GM12878 (cell line): ENCODE data around the gene C22orf42. TPM values are rescaled to one million over a fixed set of nuclear protein-coding genes. Genes with fewer than 3 reads are reported as not detected.
"Not testable (repeated sequence)": the region's sequence is repeated elsewhere in the genome, so short reads cannot be mapped to it uniquely, and the experiment has no call there.

Source experiments
- ATAC-seq: fragments of 200-7000 bp; cut with Tn5 transposase; 3 replicates; pipeline ENCODE4 v1.9.1; 2020; ENCODE audit warnings: mild to moderate bottlenecking, moderate library complexity
- BruUV-seq: library from RNA; stranded (reverse); fragments of 400-500 nt; replicated peaks from 2 replicates; lab custom pipeline; 2021; lab: Mats Ljungman, UMichigan
- CTCF ChIA-PET: fragments of 300-600 bp; sonication (Branson Sonifier 250); formaldehyde crosslinking; extraction: SDS; loops from one replicate; lab custom pipeline; 2021; ENCODE audit warnings: inconsistent platforms; lab: Yijun Ruan, JAX
- POLR2A ChIA-PET: fragments of 350-600 bp; formaldehyde crosslinking; extraction: SDS; loops from one replicate; lab custom pipeline; 2021; ENCODE audit warnings: inconsistent platforms; lab: Charles Lee
- RAD21 ChIA-PET: fragments of 300-600 bp; sonication (Branson Sonifier 250); formaldehyde crosslinking; loops from one replicate; lab custom pipeline; 2023; ENCODE audit warnings: antibody characterized with exemption; ENCODE audit not compliant: unreplicated experiment; lab: Charles Lee
- SMC1A ChIA-PET: fragments of 300-600 bp; sonication (Branson Sonifier 250); formaldehyde crosslinking; loops from one replicate; lab custom pipeline; 2023; ENCODE audit not compliant: unreplicated experiment, uncharacterized antibody; lab: Charles Lee
- DNase-seq: peaks from one replicate; pipeline ENCODE4 v3.0.0-alpha.2; 2011; ENCODE audit warnings: low read depth, low spot score
- FAIRE-seq: peaks from 3 replicates; lab custom pipeline; 2011; peaks lifted over from hg19 to GRCh38; lab: Jason Lieb, UNC
- H2AFZ ChIP-seq: 2 replicates; pipeline ENCODE4 v1.6.0; 2011; ENCODE audit warnings: low read depth, low read length, control low read depth; ENCODE audit not compliant: control insufficient read depth
- H3K27ac ChIP-seq: 2 replicates; pipeline ENCODE4 v1.5.1; 2011; ENCODE audit warnings: control low read depth; ENCODE audit not compliant: control insufficient read depth, insufficient read depth
- H3K27me3 ChIP-seq, 2 experiments: replicated peaks in 1 of 2; 2 replicates each; pipeline versions ENCODE4 v1.6.0 to v1.6.1; 2011; ENCODE audit warnings: low read length in 1 of 2; ENCODE audit not compliant: control insufficient read depth in 2 of 2, insufficient read depth in 2 of 2
- H3K36me3 ChIP-seq, 2 experiments: 2 replicates each; pipeline ENCODE4 v1.5.1; 2011; ENCODE audit warnings: low read length in 1 of 2; ENCODE audit not compliant: control insufficient read depth in 2 of 2, insufficient read depth in 2 of 2
- H3K4me1 ChIP-seq: 2 replicates; pipeline ENCODE4 v1.6.1; 2011; ENCODE audit warnings: mild to moderate bottlenecking, low read length, moderate library complexity, mixed read lengths; ENCODE audit not compliant: control insufficient read depth, insufficient read depth
- H3K4me2 ChIP-seq: 2 replicates; pipeline ENCODE4 v1.6.0; 2011; ENCODE audit warnings: control low read depth; ENCODE audit not compliant: control insufficient read depth, insufficient read depth
- H3K4me3 ChIP-seq: fragments of 200-600 bp; sonication (generic); 2 replicates; pipeline ENCODE4 v1.5.1; 2016
- H3K79me2 ChIP-seq: 2 replicates; pipeline ENCODE4 v1.6.0; 2011; ENCODE audit warnings: low read length; ENCODE audit not compliant: control insufficient read depth, insufficient read depth
- H3K9ac ChIP-seq: 2 replicates; pipeline ENCODE4 v1.8.0; 2011; ENCODE audit warnings: low read length, control low read depth, mixed read lengths; ENCODE audit not compliant: control insufficient read depth, insufficient read depth
- H3K9me3 ChIP-seq: replicated peaks from 3 replicates; pipeline ENCODE4 v1.5.1; 2011; ENCODE audit warnings: mild to moderate bottlenecking, low read length; ENCODE audit not compliant: control insufficient read depth, insufficient read depth
- H4K20me1 ChIP-seq: 2 replicates; pipeline ENCODE4 v1.6.0; 2011; ENCODE audit not compliant: control insufficient read depth, insufficient read depth
- WGBS: methylation state at CpG from one replicate; pipeline ENCODE4 v1.1.6; 2016; ENCODE audit warnings: low lambda C conversion rate; ENCODE audit not compliant: insufficient replicate concordance, insufficient coverage; ENCODE audit errors: missing lambda C conversion rate; 5-methylcytosine and 5-hydroxymethylcytosine counted together
- in situ Hi-C: fragments of 300-500 bp; cut with MboI; formaldehyde crosslinking; loops from 9 replicates; pipeline ENCODE4 v1.14.3; 2018; ENCODE audit warnings: mixed read lengths
- intact Hi-C: fragments of 100-400 bp; cut with micrococcal nuclease; formaldehyde crosslinking; loops from one replicate; pipeline ENCODE4 v1.14.2; 2022; ENCODE audit not compliant: unreplicated experiment
- polyA plus RNA-seq, 11 experiments: library from polyadenylated mRNA; depleted of rRNA in 4 of 11; unstranded in 6 of 11; stranded (reverse) in 5 of 11; fragments of >200 nt; fragmentation: Nextera tagmentation in 4 of 11; fragmentation: Illumina TruSeq in 1 of 11; extraction: Ambion mirVana in 4 of 11; extraction: Trizol in 1 of 11; gene quantifications; 1 replicate in 1 of 11; 2 replicates in 10 of 11; pipeline versions ENCODE4 v1.2.1 to v1.2.3, GENCODE V29; 2011 to 2016; ENCODE audit warnings: inconsistent platforms in 2 of 11, missing spikeins in 2 of 11, low read depth in 1 of 11
- total RNA-seq, 4 experiments: library from RNA; depleted of rRNA in 3 of 4; stranded (reverse); fragments of >200 nt in 3 of 4; fragmentation: Illumina TruSeq in 1 of 4; extraction: Trizol in 1 of 4; gene quantifications; 2 replicates each; pipeline versions ENCODE4 v1.2.1 to v1.2.3, GENCODE V29; 2013 to 2021
- TF ChIP-seq, protein P1 (sequence below), 3 experiments: IDR thresholded peaks in 2 of 3; conservative IDR thresholded peaks in 1 of 3; 2 replicates each; pipeline ENCODE4 v1.5.1; 2011; ENCODE audit warnings: low read depth in 3 of 3, low read length in 3 of 3, mild to moderate bottlenecking in 3 of 3, control low read depth in 2 of 3, moderate library complexity in 2 of 3, inconsistent platforms in 1 of 3, mixed read lengths in 1 of 3; ENCODE audit not compliant: control insufficient read depth in 2 of 3, insufficient read depth in 1 of 3; ENCODE audit errors: extremely low read depth in 1 of 3

Gene C22orf42
- total and polyA plus RNA-seq, 10 of the 15 experiments (the other 5 are each of a cell fraction or from before 2014, with no cell fraction given): not detected

DNA sequence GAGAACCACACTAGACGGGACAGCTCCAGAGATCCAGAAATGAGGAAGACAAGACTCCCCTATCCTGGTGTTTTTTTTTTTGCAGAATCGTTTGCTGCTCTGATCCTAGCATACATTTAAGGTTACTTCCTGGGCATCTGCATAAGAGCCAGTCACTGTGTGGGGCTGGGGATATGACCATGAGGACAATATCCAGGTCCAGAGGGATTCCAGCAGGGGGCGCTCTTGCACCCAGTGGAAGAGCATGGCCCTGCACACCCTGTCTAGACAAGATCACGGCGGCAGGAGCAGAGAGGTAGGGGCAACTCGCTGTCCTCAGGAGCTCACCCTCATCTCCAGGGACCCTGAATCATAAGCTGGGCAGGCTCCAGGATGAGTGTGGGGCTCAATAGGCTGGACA, 18.4 kb downstream of the C22orf42 start:
- POLR2A ChIA-PET, H3K4me3 ChIP-seq, H4K20me1 ChIP-seq, in situ Hi-C loops, H3K4me2 ChIP-seq, DNase-seq, H3K36me3 ChIP-seq, H3K27me3 ChIP-seq, H3K9ac ChIP-seq, H3K79me2 ChIP-seq, BruUV-seq, intact Hi-C loops, H3K9me3 ChIP-seq, H3K4me1 ChIP-seq, H3K27ac ChIP-seq, RAD21 ChIA-PET, H2AFZ ChIP-seq: not testable (repeated sequence)
- ATAC-seq (peak; percentile 88), FAIRE-seq (peak; percentile 49)
- CTCF ChIA-PET: interaction anchor here (0.6 to 2.0 kb wide), 4 partner anchors 226 to 346 kb away, joined by 3 to 5 read pairs (median 4); no protein-coding TSS in a partner anchor
- SMC1A ChIA-PET: interaction anchor here (1.1 kb wide), 1 partner anchor 271 kb away, joined by 3 read pairs; no protein-coding TSS in a partner anchor
- 32% methylated on average over 6 of the region's 6 CpGs for WGBS
- TF ChIP-seq, protein P1, sequence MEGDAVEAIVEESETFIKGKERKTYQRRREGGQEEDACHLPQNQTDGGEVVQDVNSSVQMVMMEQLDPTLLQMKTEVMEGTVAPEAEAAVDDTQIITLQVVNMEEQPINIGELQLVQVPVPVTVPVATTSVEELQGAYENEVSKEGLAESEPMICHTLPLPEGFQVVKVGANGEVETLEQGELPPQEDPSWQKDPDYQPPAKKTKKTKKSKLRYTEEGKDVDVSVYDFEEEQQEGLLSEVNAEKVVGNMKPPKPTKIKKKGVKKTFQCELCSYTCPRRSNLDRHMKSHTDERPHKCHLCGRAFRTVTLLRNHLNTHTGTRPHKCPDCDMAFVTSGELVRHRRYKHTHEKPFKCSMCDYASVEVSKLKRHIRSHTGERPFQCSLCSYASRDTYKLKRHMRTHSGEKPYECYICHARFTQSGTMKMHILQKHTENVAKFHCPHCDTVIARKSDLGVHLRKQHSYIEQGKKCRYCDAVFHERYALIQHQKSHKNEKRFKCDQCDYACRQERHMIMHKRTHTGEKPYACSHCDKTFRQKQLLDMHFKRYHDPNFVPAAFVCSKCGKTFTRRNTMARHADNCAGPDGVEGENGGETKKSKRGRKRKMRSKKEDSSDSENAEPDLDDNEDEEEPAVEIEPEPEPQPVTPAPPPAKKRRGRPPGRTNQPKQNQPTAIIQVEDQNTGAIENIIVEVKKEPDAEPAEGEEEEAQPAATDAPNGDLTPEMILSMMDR (IDR thresholded peaks at IDR 0.05 in 2 of 3, conservative IDR thresholded peaks at IDR 0.05 in 1 of 3; ENCODE audit: control insufficient read depth in 2 of 3, extremely low read depth in 1 of 3, insufficient read depth in 1 of 3, low read depth in 3 of 3, low read length in 3 of 3): peak; percentile 10 to 38 (median 19); a peak in 2 of 6 replicates

DNA sequence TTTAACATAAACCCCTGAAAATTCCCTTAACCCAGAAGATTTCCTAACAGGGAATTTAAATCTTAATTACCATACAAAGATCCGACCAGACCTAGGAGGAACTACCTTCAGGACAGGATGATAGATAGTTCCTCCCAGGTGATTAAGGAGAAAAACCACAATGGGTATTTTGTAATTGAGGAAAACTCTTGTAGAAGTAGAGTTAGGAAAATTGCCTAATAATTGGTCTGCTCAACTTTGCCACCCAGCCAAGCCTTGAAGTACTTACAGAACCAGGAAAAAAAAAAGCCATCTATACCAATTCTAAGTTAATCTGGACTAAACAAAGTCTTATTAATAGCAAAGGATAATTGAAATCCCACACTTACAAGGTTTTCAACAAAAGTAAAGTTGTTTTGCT, 20.5 kb downstream of the C22orf42 start:
- H3K4me1 ChIP-seq, intact Hi-C loops, H3K4me2 ChIP-seq, H3K36me3 ChIP-seq, RAD21 ChIA-PET, FAIRE-seq, H3K27ac ChIP-seq, H3K79me2 ChIP-seq, H4K20me1 ChIP-seq, SMC1A ChIA-PET, ATAC-seq, H3K27me3 ChIP-seq, H3K9ac ChIP-seq, DNase-seq, H3K9me3 ChIP-seq, BruUV-seq, POLR2A ChIA-PET, H3K4me3 ChIP-seq, in situ Hi-C loops: not testable (repeated sequence)
- peak overlapping the region; percentile 96 for H2AFZ ChIP-seq
- CTCF ChIA-PET: interaction anchor here (0.6 kb wide), 1 partner anchor 92 kb away, joined by 3 read pairs; no protein-coding TSS in a partner anchor
- 0% methylated on average over 1 of the region's 1 CpG for WGBS
